Heart left ventricle (tissue), 13 donors: ENCODE data around the gene ADRA1B.

ENCODE experiments used
- CTCF ChIP-seq, 12 donors: fragments of 200-600 bp; sonication (generic) in 4 of 12; IDR thresholded peaks; one replicate each; pipeline versions ENCODE4 v1.5.0 to v1.8.0; 2018 to 2022; ENCODE audit warnings: antibody characterized with exemption in 12 of 12, mild to moderate bottlenecking in 5 of 12
- POLR2A ChIP-seq, 2 donors: fragments of 450-650 bp; IDR thresholded peaks; one replicate each; pipeline ENCODE4 v1.6.1; 2017; ENCODE audit warnings: antibody characterized with exemption in 2 of 2, mild to moderate bottlenecking in 2 of 2, moderate library complexity in 2 of 2
- donor health status: ischemic (EF 13 %, LVEDD 7.1; RV severe dilation, severe dysfunction).
- donor health status: DM: no; HTN: yes; CAD: no.
- donor health status: DM: no; HTN: no; CAD: no.
- donor health status: ischemic (EF 25% LVEDD 6.9; RV normal size, moderate dysfunction).
- donor health status: ischemic (EF 25% LVEDD 5.7; RV mildly dilated, moderate dysfunction).
- donor health status: ischemic (EF 35%, LVEDD 5.7; RV mildly dilated, moderate dysfunction).
- donor health status: nonischemic (EF 11% LVEDD 7.7; RV severe dilation, severe dysfunction).
- donor health status: DM: yes; HTN: yes; CAD: no.
- donor health status: PGD.
- donor health status: ischemic (EF 29% LVEDD 5.4; RV normal size, mild dysfunction).
- donor health status: nonischemic (EF 23%, LVEDD 6.1; RV moderate dilation, normal function).

GRCh38 chr5:159990506-159990905, 74.2 kb downstream of the ADRA1B start:
- TF ChIP-seq CTCF (IDR thresholded peaks at IDR 0.05) (peak in 6 of 12 donors; percentile 7 to 16 (median 8)), POLR2A (IDR thresholded peaks at IDR 0.05) (no peak)
